Neural progenitor cell (in vitro differentiated cells): ENCODE measurements around the gene SCIMP. TPM values are rescaled to one million over a fixed set of nuclear protein-coding genes. Genes with fewer than 3 reads are reported as not detected.
"Not testable (repeated sequence)": the region's sequence is repeated elsewhere in the genome, so short reads cannot be mapped to it uniquely, and the experiment has no call there.

Experiments
- DNase-seq: peaks from one replicate; pipeline ENCODE4 v3.0.0-alpha.2; 2016; ENCODE audit warnings: low spot score
- H2AFZ ChIP-seq: fragments of 200-600 bp; sonication (generic); replicated peaks from 2 replicates; pipeline ENCODE4 v1.6.1; 2016; ENCODE audit warnings: antibody characterized with exemption
- H3F3A ChIP-seq: fragments of 200-600 bp; sonication (generic); 2 replicates; pipeline ENCODE4 v1.6.1; 2016; ENCODE audit warnings: antibody characterized with exemption, low read depth
- H3K27ac ChIP-seq: fragments of 200-600 bp; sonication (generic); 2 replicates; pipeline ENCODE4 v1.5.1; 2016; ENCODE audit warnings: mild to moderate bottlenecking
- H3K27me3 ChIP-seq: fragments of 200-600 bp; sonication (generic); 2 replicates; pipeline ENCODE4 v1.6.1; 2016; ENCODE audit warnings: mild to moderate bottlenecking, moderate library complexity
- H3K36me3 ChIP-seq: fragments of 200-600 bp; sonication (generic); 2 replicates; pipeline ENCODE4 v1.5.1; 2016
- H3K4me1 ChIP-seq: fragments of 200-600 bp; sonication (generic); 2 replicates; pipeline ENCODE4 v1.6.1; 2016; ENCODE audit warnings: mixed run types
- H3K4me2 ChIP-seq: fragments of 200-600 bp; sonication (generic); 2 replicates; pipeline ENCODE4 v1.6.1; 2016
- H3K4me3 ChIP-seq: fragments of 200-600 bp; sonication (generic); 2 replicates; pipeline ENCODE4 v1.5.1; 2016
- H3K79me2 ChIP-seq: fragments of 200-600 bp; sonication (generic); 2 replicates; pipeline ENCODE4 v1.6.1; 2016; ENCODE audit warnings: low read depth
- H3K9ac ChIP-seq: fragments of 200-600 bp; sonication (generic); 2 replicates; pipeline ENCODE4 v1.6.1; 2016
- H3K9me3 ChIP-seq: fragments of 200-600 bp; sonication (generic); 2 replicates; pipeline ENCODE4 v1.5.1; 2016; ENCODE audit warnings: low read depth
- H4K20me1 ChIP-seq: fragments of 200-600 bp; sonication (generic); 2 replicates; pipeline ENCODE4 v1.6.1; 2016; ENCODE audit warnings: low read depth
- H3K27ac Mint-ChIP-seq: 3 replicates; pipeline ENCODE4 v1.8.0; 2021; ENCODE audit warnings: mixed read lengths
- H3K27me3 Mint-ChIP-seq: 2 replicates; pipeline ENCODE4 v1.8.0; 2022; ENCODE audit warnings: low read depth, mild to moderate bottlenecking, inconsistent platforms, moderate library complexity, mixed read lengths; ENCODE audit not compliant: insufficient read depth
- H3K36me3 Mint-ChIP-seq: 3 replicates; pipeline ENCODE4 v1.8.0; 2021; ENCODE audit warnings: mixed read lengths
- H3K4me1 Mint-ChIP-seq: 3 replicates; pipeline ENCODE4 v1.8.0; 2021; ENCODE audit warnings: mixed read lengths
- H3K4me3 Mint-ChIP-seq: 3 replicates; pipeline ENCODE4 v1.8.0; 2021; ENCODE audit warnings: mild to moderate bottlenecking, moderate library complexity, mixed read lengths
- H3K9me3 Mint-ChIP-seq: 3 replicates; pipeline ENCODE4 v1.8.0; 2020; ENCODE audit warnings: mixed read lengths
- EZH2 ChIP-seq: fragments of 200-600 bp; sonication (generic); IDR thresholded peaks from 2 replicates; pipeline ENCODE4 v1.6.1; 2017; ENCODE audit warnings: antibody characterized with exemption, mild to moderate bottlenecking, moderate library complexity
- EZH2phosphoT487 ChIP-seq: fragments of 200-600 bp; sonication (generic); IDR thresholded peaks from 2 replicates; pipeline ENCODE4 v1.6.1; 2017; ENCODE audit warnings: antibody characterized with exemption
- total RNA-seq: library from RNA; depleted of rRNA; stranded (reverse); fragments of >200 nt; gene quantifications from 2 replicates; pipeline ENCODE4 v1.2.3, GENCODE V29; 2015; ENCODE audit warnings: low replicate concordance
- TF ChIP-seq, protein P1 (sequence below): fragments of 200-600 bp; sonication (generic); IDR thresholded peaks from 2 replicates; pipeline ENCODE4 v1.5.1; 2017; ENCODE audit warnings: antibody characterized with exemption, mild to moderate bottlenecking

Gene SCIMP
- total RNA-seq, 1 donor from 2014 or later: not detected

DNA sequence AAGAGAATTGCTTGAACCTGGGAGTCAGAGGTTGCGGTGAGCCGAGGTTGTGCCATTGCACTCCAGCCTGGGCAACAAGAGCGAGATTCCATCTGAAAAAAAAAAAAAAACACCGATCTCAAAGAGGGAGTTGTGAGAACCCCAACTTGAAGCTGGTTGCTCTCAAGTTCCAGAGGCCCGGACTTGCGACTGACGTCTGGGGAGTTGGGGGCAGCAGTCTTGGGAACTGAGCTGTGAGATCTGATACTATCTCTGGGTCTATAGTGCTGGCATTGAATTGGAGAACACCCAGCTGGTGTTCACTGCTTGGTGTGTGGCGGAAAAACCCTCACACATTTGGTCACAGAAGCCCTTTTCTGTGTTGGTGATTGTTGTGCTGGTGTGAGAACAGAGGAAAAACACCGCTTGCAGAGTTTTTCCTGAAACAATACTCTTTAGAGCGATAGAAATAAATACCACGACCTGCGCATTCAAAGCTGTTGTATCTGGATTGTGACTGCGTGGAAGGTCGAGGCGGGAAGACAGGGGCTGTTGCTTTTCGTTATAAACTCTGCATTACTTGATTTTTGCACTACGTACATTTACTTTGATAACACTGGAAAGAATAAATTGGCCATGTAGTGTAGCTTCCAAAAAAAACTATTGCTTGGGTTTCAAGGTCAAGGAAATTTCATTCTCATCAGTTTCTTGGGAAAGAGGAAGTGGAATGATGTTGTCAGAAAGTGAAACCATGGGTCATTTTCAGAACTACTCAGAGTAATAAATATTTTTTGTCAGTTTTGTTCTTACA, 8.8 kb downstream of the SCIMP start:
- Histone ChIP-seq H3K79me2 (no peaks in the 10 kb centered on the region), H3K9ac (no peak overlapping the region), H3K36me3 (no peaks in the 10 kb centered on the region), H2AFZ (no peak overlapping the region), H3K4me1 (no peaks in the 10 kb centered on the region), H4K20me1 (no peaks in the 10 kb centered on the region), H3K4me2 (no peak overlapping the region), H3K27me3 (no peaks in the 10 kb centered on the region), H3K4me3 (no peak overlapping the region), H3K27ac (no peak overlapping the region), H3K9me3 (no peaks in the 10 kb centered on the region), H3F3A (no peaks in the 10 kb centered on the region)
- Mint-ChIP-seq H3K36me3 (peaks cover 12% of the 10 kb centered on the region), H3K27me3 (peaks cover 8% of the 10 kb centered on the region), H3K4me1 (no peaks in the 10 kb centered on the region), H3K27ac (peak overlapping the region; percentile 31), H3K9me3 (no peaks in the 10 kb centered on the region), H3K4me3 (no peak overlapping the region)
- TF ChIP-seq EZH2phosphoT487 (no peak), EZH2 (no peak)
- TF ChIP-seq, protein P1, sequence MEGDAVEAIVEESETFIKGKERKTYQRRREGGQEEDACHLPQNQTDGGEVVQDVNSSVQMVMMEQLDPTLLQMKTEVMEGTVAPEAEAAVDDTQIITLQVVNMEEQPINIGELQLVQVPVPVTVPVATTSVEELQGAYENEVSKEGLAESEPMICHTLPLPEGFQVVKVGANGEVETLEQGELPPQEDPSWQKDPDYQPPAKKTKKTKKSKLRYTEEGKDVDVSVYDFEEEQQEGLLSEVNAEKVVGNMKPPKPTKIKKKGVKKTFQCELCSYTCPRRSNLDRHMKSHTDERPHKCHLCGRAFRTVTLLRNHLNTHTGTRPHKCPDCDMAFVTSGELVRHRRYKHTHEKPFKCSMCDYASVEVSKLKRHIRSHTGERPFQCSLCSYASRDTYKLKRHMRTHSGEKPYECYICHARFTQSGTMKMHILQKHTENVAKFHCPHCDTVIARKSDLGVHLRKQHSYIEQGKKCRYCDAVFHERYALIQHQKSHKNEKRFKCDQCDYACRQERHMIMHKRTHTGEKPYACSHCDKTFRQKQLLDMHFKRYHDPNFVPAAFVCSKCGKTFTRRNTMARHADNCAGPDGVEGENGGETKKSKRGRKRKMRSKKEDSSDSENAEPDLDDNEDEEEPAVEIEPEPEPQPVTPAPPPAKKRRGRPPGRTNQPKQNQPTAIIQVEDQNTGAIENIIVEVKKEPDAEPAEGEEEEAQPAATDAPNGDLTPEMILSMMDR: no peak
- no peak for DNase-seq

DNA sequence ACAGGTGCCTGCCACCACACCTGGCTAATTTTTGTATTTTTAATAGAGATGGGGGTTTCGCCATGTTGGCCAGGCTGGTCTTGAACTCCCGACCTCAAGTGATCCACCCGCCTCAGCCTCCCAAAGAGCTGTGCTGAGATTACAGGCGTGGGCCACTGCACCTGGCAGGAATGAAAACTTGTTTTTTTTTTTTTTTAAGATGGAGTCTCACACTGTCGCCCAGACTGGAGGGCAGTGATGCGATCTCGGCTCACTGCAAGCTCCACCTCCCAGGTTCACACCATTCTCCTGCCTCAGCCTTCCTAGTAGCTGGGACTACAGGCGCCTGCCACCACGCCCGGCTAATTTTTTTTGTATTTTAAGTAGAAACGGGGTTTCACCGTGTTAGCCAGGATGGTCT, 12.7 kb downstream of the SCIMP start:
- peaks cover 15% of the 10 kb centered on the region for H3K36me3 Mint-ChIP-seq
- not testable (repeated sequence) for H3K4me2 ChIP-seq, H3F3A ChIP-seq, H4K20me1 ChIP-seq, H3K27me3 ChIP-seq, H2AFZ ChIP-seq, H3K4me3 Mint-ChIP-seq, H3K27ac Mint-ChIP-seq, DNase-seq, H3K27ac ChIP-seq, H3K4me1 ChIP-seq, H3K36me3 ChIP-seq, H3K27me3 Mint-ChIP-seq, H3K9me3 Mint-ChIP-seq, H3K79me2 ChIP-seq, H3K9ac ChIP-seq, H3K4me1 Mint-ChIP-seq, H3K9me3 ChIP-seq, H3K4me3 ChIP-seq

DNA sequence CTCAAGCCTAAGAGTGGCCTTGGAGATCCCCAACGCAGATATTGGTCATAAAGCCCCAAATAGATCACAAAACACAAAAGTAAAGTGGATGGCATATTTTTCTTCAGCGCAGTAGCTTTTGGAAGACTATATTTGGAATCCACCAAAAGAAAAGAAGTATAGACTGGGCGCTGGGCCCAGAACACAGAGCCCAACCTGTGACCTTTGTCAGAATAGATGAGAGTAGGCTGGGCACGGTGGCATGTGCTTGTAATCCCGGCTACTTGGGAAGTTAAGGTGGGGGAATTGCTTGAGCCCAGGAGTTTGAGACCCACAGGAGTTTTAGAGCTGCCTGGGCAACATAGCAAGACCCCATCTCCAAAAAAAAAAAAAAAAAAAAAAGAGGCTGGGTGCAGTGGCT, 14.6 kb downstream of the SCIMP start:
- TF ChIP-seq, protein P1: no peak
- TF ChIP-seq EZH2: no peak
- TF ChIP-seq EZH2phosphoT487: no peak
- Histone ChIP-seq H3F3A (no peaks in the 10 kb centered on the region), H3K4me2 (no peak overlapping the region), H3K9ac (no peak overlapping the region), H3K79me2 (no peaks in the 10 kb centered on the region), H3K4me3 (no peak overlapping the region), H3K27ac (no peak overlapping the region), H3K27me3 (no peaks in the 10 kb centered on the region), H2AFZ (no peak overlapping the region), H3K9me3 (no peaks in the 10 kb centered on the region), H3K36me3 (no peaks in the 10 kb centered on the region), H4K20me1 (no peaks in the 10 kb centered on the region), H3K4me1 (no peaks in the 10 kb centered on the region)
- no peaks in the 10 kb centered on the region for H3K4me1 Mint-ChIP-seq
- H3K4me3 Mint-ChIP-seq: no peak overlapping the region
- H3K36me3 Mint-ChIP-seq: peaks cover 10% of the 10 kb centered on the region
- H3K27ac Mint-ChIP-seq: no peak overlapping the region
- no peaks in the 10 kb centered on the region for H3K9me3 Mint-ChIP-seq
- DNase-seq: no peak
- peaks cover 6% of the 10 kb centered on the region for H3K27me3 Mint-ChIP-seq

DNA sequence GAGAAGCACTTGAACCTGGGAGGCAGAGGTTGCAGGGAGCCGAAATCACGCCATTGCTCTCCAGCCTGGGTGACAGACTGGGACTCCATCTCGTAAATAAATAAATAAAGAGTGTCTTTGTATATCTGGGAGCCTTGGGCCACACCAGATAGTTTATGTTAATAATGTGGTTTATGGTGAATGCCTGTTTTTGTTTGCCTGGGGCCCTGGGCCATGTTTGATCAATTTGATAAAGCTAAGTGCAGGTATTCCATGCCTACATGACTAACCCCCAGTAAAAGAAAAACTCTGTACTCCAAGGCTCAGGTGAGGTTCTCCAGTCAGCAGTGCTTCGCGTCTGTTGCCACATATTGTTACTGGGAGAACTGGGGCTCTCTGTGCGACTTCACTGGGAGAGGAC, 15.1 kb downstream of the SCIMP start:
- Histone ChIP-seq H3K79me2 (no peaks in the 10 kb centered on the region), H3K27me3 (no peaks in the 10 kb centered on the region), H3K9ac (no peak overlapping the region), H3K4me1 (no peaks in the 10 kb centered on the region), H3K27ac (no peak overlapping the region), H3F3A (no peaks in the 10 kb centered on the region), H3K4me3 (no peak overlapping the region), H3K4me2 (no peak overlapping the region), H4K20me1 (no peaks in the 10 kb centered on the region), H3K9me3 (no peaks in the 10 kb centered on the region), H3K36me3 (no peaks in the 10 kb centered on the region), H2AFZ (no peak overlapping the region)
- Mint-ChIP-seq H3K27me3 (peaks cover 6% of the 10 kb centered on the region), H3K4me1 (no peaks in the 10 kb centered on the region), H3K36me3 (peaks cover 12% of the 10 kb centered on the region), H3K9me3 (no peaks in the 10 kb centered on the region), H3K27ac (no peak overlapping the region), H3K4me3 (no peak overlapping the region)
- TF ChIP-seq EZH2phosphoT487 (no peak), EZH2 (no peak)
- TF ChIP-seq, protein P1: no peak
- no peak for DNase-seq

GRCh38 chr17:5217562-5217961, 17.1 kb downstream of the SCIMP start:
- H3K79me2 ChIP-seq, H3K9ac ChIP-seq, H3K27me3 Mint-ChIP-seq, H3K4me2 ChIP-seq, H2AFZ ChIP-seq, H3K4me1 Mint-ChIP-seq, H3K27me3 ChIP-seq, H3K36me3 ChIP-seq, H3K27ac Mint-ChIP-seq, H3K27ac ChIP-seq, H3K4me3 ChIP-seq, H4K20me1 ChIP-seq, H3K36me3 Mint-ChIP-seq, H3K9me3 Mint-ChIP-seq, H3K9me3 ChIP-seq, H3F3A ChIP-seq, H3K4me1 ChIP-seq, H3K4me3 Mint-ChIP-seq, DNase-seq: not testable (repeated sequence)
